Kidney (tissue), 14 donors: ENCODE measurements around the gene NR2F1-AS1. TPM values are rescaled to one million over a fixed set of nuclear protein-coding genes. Genes with fewer than 3 reads are reported as not detected.

Source experiments
- DNase-seq, 5 donors: peaks; one replicate each; pipeline ENCODE4 v3.0.0-alpha.2; 2013 to 2020
- FAIRE-seq: peaks from 2 replicates; lab custom pipeline; 2012; peaks lifted over from hg19 to GRCh38; lab: Jason Lieb, UNC
- H3K27ac ChIP-seq, 2 donors: one replicate each; pipeline ENCODE4 v1.7.0; 2013; ENCODE audit warnings: low read depth in 2 of 2, low read length in 2 of 2, inconsistent platforms in 1 of 2
- H3K27me3 ChIP-seq: one replicate; pipeline ENCODE4 v1.7.1; 2013; ENCODE audit warnings: low read length, inconsistent platforms; ENCODE audit not compliant: control insufficient read depth, insufficient read depth
- H3K36me3 ChIP-seq, 3 donors: one replicate each; pipeline versions ENCODE4 v1.7.0 to v1.7.1; 2013; ENCODE audit warnings: low read length in 3 of 3, control low read depth in 1 of 3, inconsistent platforms in 1 of 3; ENCODE audit not compliant: insufficient read depth in 3 of 3, control insufficient read depth in 2 of 3
- H3K4me1 ChIP-seq, 3 donors: one replicate each; pipeline versions ENCODE4 v1.7.0 to v1.7.1; 2013; ENCODE audit warnings: low read length in 3 of 3, inconsistent platforms in 1 of 3, low read depth in 1 of 3; ENCODE audit not compliant: control insufficient read depth in 2 of 3, insufficient read depth in 2 of 3
- H3K4me3 ChIP-seq, 3 donors: one replicate each; pipeline versions ENCODE4 v1.7.0 to v1.8.1; 2013; ENCODE audit warnings: low read length in 3 of 3, control low read depth in 1 of 3, inconsistent platforms in 1 of 3
- H3K9ac ChIP-seq, 3 donors: one replicate each; pipeline versions ENCODE4 v1.7.0 to v1.7.1; 2013; ENCODE audit warnings: low read length in 3 of 3, control low read depth in 1 of 3, inconsistent platforms in 1 of 3
- H3K9me3 ChIP-seq, 3 donors: one replicate each; pipeline versions ENCODE4 v1.7.0 to v1.7.1; 2013; ENCODE audit warnings: low read length in 3 of 3, control low read depth in 1 of 3, inconsistent platforms in 1 of 3; ENCODE audit not compliant: control insufficient read depth in 2 of 3, insufficient read depth in 1 of 3
- CTCF ChIP-seq: IDR thresholded peaks from 3 replicates; pipeline ENCODE4 v1.5.1; 2012; ENCODE audit warnings: mild to moderate bottlenecking, moderate library complexity, borderline replicate concordance; ENCODE audit not compliant: insufficient read depth; ENCODE audit errors: extremely low read depth
- intact Hi-C: fragments of 100-400 bp; cut with DNase I; formaldehyde crosslinking; loops from one replicate; pipeline ENCODE4 v1.11.1; 2022
- polyA plus RNA-seq: library from polyadenylated mRNA; stranded (reverse); fragments of 350-450 nt; fragmentation: Illumina TruSeq; extraction: RNeasy Lipid Tissue Mini Kit (QIAGEN cat#74804); gene quantifications from one replicate; pipeline ENCODE4 v1.2.3, GENCODE V29; 2014; ENCODE audit warnings: low read depth, low replicate concordance; ENCODE audit not compliant: insufficient read depth
- total RNA-seq: library from RNA; stranded (reverse); fragmentation: NEBNext Ultra II Directional; extraction: Animal tissue kit (Norgen Biotek cat#: 25700); gene quantifications from one replicate; pipeline ENCODE4 v1.2.1, GENCODE V29; 2021
- donor health status: control.
- donor health status: control.
- donor health status: control.
- donor health status: control.
- donor health status: control.
- donor health status: DM: yes; HTN: yes; CAD: no.
- donor health status: Normal renal cell carcinoma (clear cell type).

The NR2F1-AS1 gene
- total and polyA plus RNA-seq, 2 donors from 2014 or later, result 13.0 to 16.0 TPM

GRCh38 chr5:93415819-93416218, 165.2 kb downstream of the NR2F1-AS1 start:
- Histone ChIP-seq H3K27ac (no peak overlapping the region), H3K36me3 (no peaks in the 10 kb centered on the region), H3K4me1 (peaks cover 0 to 1% (median 0%) of the 10 kb centered on the region in 3 donors), H3K9ac (no peak overlapping the region), H3K27me3 (no peaks in the 10 kb centered on the region), H3K9me3 (no peaks in the 10 kb centered on the region), H3K4me3 (no peak overlapping the region)
- no peak for TF ChIP-seq CTCF
- FAIRE-seq (no peak), DNase-seq (no peak)
- intact Hi-C loops, result no loop called here

GRCh38 chr5:93411716-93412115, 169.3 kb downstream of the NR2F1-AS1 start:
- Histone ChIP-seq H3K9me3 (no peaks in the 10 kb centered on the region), H3K4me1 (peaks cover 0 to 3% (median 0%) of the 10 kb centered on the region in 3 donors), H3K27me3 (no peaks in the 10 kb centered on the region), H3K4me3 (no peak overlapping the region), H3K27ac (no peak overlapping the region), H3K9ac (no peak overlapping the region), H3K36me3 (no peaks in the 10 kb centered on the region)
- FAIRE-seq (no peak), DNase-seq (no peak)
- no peak for TF ChIP-seq CTCF
- intact Hi-C loops, result no loop called here

DNA sequence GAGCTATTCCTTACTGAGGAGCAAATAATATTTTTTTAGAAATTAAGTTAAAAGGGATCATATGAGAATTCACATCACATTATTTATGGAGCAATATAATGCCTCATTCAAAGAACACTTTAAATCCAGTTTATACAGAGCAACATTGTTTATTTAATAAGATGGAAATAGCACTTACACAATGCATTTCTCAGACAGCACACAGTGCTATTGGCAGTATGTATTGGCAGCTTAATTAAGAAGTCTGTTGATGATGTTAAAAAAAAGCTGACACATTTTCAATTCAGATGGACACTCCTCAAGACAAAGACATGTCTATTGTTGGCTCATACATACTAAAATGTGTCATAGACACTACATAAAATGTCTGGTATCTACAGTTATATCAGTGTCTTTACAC, 171.3 kb downstream of the NR2F1-AS1 start:
- Histone ChIP-seq H3K27ac (no peak overlapping the region), H3K4me3 (no peak overlapping the region), H3K27me3 (no peaks in the 10 kb centered on the region), H3K36me3 (no peaks in the 10 kb centered on the region), H3K4me1 (peaks cover 0 to 3% (median 0%) of the 10 kb centered on the region in 3 donors), H3K9me3 (no peaks in the 10 kb centered on the region), H3K9ac (no peak overlapping the region)
- FAIRE-seq (no peak), DNase-seq (no peak)
- intact Hi-C loops, result no loop called here
- TF ChIP-seq CTCF, result no peak

DNA sequence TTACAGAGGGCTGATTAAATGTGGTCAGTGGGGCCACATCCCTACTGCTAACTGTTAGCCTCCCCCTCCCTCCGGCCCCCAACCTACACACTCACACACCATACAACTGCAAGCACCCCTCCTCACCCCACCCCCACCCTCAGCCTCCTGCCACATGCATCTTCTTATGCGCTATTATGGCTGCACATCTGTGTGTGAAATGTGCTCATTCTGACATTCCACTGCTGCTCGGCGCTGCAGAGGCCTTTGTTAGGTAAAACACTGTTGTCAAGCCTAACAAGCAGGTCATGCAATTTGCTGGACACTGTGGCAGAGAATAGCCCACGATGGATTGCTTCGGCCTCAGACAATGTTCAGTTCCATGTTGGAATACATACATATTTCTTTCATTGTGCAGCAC, 173.6 kb downstream of the NR2F1-AS1 start:
- intact Hi-C loops, result no loop called here
- no peak for FAIRE-seq
- no peaks in the 10 kb centered on the region for H3K27me3 ChIP-seq

More for the DNA sequence above, 173.6 kb downstream of the NR2F1-AS1 start:
- Histone ChIP-seq H3K9me3 (no peaks in the 10 kb centered on the region), H3K9ac (no peak overlapping the region), H3K27ac (no peak overlapping the region), H3K36me3 (no peaks in the 10 kb centered on the region), H3K4me1 (peaks cover 0 to 3% (median 0%) of the 10 kb centered on the region in 3 donors), H3K4me3 (no peak overlapping the region)
- TF ChIP-seq CTCF, result no peak
- DNase-seq, result peak in 2 of 5 donors; percentile 29 to 50
